Nephron progenitor cell (in vitro differentiated cells): ENCODE measurements around the gene LAD1.

ENCODE experiments used
- DNase-seq: peaks from one replicate; pipeline ENCODE4 v3.0.0; 2021
- H3K27ac Mint-ChIP-seq: 2 replicates; pipeline ENCODE4 v1.8.0; 2021; ENCODE audit warnings: mild to moderate bottlenecking, moderate library complexity, mixed read lengths
- H3K27me3 Mint-ChIP-seq: 2 replicates; pipeline ENCODE4 v1.8.0; 2021; ENCODE audit warnings: mild to moderate bottlenecking, low read depth, mixed read lengths; ENCODE audit not compliant: poor library complexity
- H3K36me3 Mint-ChIP-seq: 2 replicates; pipeline ENCODE4 v1.8.0; 2021; ENCODE audit warnings: low read depth, mixed read lengths
- H3K4me1 Mint-ChIP-seq: 2 replicates; pipeline ENCODE4 v1.8.0; 2021; ENCODE audit warnings: mixed read lengths
- H3K4me3 Mint-ChIP-seq: 2 replicates; pipeline ENCODE4 v1.8.0; 2021; ENCODE audit warnings: mild to moderate bottlenecking, moderate library complexity, mixed read lengths
- H3K9me3 Mint-ChIP-seq: 2 replicates; pipeline ENCODE4 v1.8.0; 2021; ENCODE audit warnings: mild to moderate bottlenecking, moderate library complexity, mixed read lengths
- TF ChIP-seq, protein P1 (sequence below): fragments of 200-600 bp; sonication (generic); IDR thresholded peaks from 2 replicates; pipeline ENCODE4 v1.5.0; 2021; ENCODE audit warnings: antibody characterized with exemption

The LAD1 gene

GRCh38 chr1:201399018-201399351 lies at the start of gene LAD1:
Gene LAD1, minus strand, starts transcription at chr1:201399324. Its CDS starts 18 bp downstream, at chr1:201399306.
- Mint-ChIP-seq H3K4me3 (peak within 1 kb of the TSS; percentile 50), H3K27me3 (no peaks in the 10 kb centered on the region), H3K27ac (no peak within 1 kb of the TSS), H3K9me3 (no peaks in the 10 kb centered on the region), H3K36me3 (no peaks in the 10 kb centered on the region), H3K4me1 (no peaks in the 10 kb centered on the region)
- TF ChIP-seq, protein P1, sequence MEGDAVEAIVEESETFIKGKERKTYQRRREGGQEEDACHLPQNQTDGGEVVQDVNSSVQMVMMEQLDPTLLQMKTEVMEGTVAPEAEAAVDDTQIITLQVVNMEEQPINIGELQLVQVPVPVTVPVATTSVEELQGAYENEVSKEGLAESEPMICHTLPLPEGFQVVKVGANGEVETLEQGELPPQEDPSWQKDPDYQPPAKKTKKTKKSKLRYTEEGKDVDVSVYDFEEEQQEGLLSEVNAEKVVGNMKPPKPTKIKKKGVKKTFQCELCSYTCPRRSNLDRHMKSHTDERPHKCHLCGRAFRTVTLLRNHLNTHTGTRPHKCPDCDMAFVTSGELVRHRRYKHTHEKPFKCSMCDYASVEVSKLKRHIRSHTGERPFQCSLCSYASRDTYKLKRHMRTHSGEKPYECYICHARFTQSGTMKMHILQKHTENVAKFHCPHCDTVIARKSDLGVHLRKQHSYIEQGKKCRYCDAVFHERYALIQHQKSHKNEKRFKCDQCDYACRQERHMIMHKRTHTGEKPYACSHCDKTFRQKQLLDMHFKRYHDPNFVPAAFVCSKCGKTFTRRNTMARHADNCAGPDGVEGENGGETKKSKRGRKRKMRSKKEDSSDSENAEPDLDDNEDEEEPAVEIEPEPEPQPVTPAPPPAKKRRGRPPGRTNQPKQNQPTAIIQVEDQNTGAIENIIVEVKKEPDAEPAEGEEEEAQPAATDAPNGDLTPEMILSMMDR, result no peak
- DNase-seq, result no peak

GRCh38 chr1:201447903-201448871 lies 49.1 kb upstream of the LAD1 start:
- Mint-ChIP-seq H3K4me1 (peaks cover 60% of the 10 kb centered on the region), H3K27me3 (peaks cover 56% of the 10 kb centered on the region), H3K36me3 (no peaks in the 10 kb centered on the region), H3K9me3 (no peaks in the 10 kb centered on the region), H3K4me3 (no peak overlapping the region), H3K27ac (no peak overlapping the region)
- TF ChIP-seq, protein P1, result peak; percentile 82
- DNase-seq, result peak; percentile 80

DNA sequence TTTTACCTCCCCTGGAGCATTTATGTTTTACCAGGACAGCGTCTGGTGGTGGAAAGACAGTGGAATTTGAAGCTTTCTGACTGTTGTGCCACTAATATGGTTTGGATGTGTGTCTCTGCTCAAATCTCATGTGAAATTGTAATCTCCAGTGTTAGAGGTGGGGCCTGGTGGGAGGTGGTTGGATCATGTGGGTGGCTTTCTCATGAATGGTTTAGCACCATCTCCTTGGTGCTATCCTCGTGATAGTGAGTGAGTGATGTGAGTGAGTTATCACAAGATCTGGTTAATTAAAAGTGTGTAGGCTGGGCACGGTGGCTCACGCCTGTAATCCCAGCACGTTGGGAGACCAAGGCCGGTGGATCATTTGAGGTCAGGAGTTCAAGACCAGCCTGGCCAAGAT lies 46.2 kb upstream of the LAD1 start:
- Mint-ChIP-seq H3K27me3 (peaks cover 57% of the 10 kb centered on the region), H3K4me3 (no peak overlapping the region), H3K27ac (no peak overlapping the region), H3K4me1 (peaks cover 45% of the 10 kb centered on the region), H3K9me3 (peaks cover 15% of the 10 kb centered on the region), H3K36me3 (peaks cover 4% of the 10 kb centered on the region)
- TF ChIP-seq, protein P1, result no peak
- no peak for DNase-seq

GRCh38 chr1:201444792-201445191 lies 45.7 kb upstream of the LAD1 start:
- Mint-ChIP-seq H3K27ac (no peak overlapping the region), H3K36me3 (peaks cover 4% of the 10 kb centered on the region), H3K4me1 (peaks cover 40% of the 10 kb centered on the region), H3K9me3 (peaks cover 17% of the 10 kb centered on the region), H3K27me3 (peaks cover 57% of the 10 kb centered on the region), H3K4me3 (no peak overlapping the region)
- TF ChIP-seq, protein P1, result no peak
- DNase-seq, result no peak

DNA sequence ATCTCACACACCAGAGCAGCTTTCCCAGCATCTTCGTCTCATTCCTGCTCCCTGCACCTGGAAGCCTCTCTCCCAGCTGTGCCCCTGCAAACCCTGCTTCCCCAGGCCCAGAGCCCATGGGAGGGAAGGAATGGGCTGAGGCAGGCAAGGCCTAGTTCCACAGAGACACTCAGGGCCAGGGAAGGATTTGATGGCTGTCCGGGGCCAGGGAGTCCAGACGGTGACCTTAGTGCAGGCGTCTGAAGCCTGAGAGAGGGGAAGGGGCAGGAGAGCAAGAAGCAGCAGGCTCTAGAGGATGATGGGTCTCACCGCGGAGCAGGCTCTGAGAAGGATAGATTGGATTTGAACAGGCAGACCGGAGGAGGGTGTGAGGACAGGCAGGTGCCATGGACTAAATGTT lies 44.6 kb upstream of the LAD1 start:
- H3K27me3 Mint-ChIP-seq, result peaks cover 65% of the 10 kb centered on the region
- H3K27ac Mint-ChIP-seq, result no peak overlapping the region
- H3K4me1 Mint-ChIP-seq, result peaks cover 29% of the 10 kb centered on the region
- H3K4me3 Mint-ChIP-seq, result no peak overlapping the region
- peaks cover 4% of the 10 kb centered on the region for H3K36me3 Mint-ChIP-seq
- no peak for DNase-seq
- peaks cover 21% of the 10 kb centered on the region for H3K9me3 Mint-ChIP-seq
- TF ChIP-seq, protein P1, result no peak

DNA sequence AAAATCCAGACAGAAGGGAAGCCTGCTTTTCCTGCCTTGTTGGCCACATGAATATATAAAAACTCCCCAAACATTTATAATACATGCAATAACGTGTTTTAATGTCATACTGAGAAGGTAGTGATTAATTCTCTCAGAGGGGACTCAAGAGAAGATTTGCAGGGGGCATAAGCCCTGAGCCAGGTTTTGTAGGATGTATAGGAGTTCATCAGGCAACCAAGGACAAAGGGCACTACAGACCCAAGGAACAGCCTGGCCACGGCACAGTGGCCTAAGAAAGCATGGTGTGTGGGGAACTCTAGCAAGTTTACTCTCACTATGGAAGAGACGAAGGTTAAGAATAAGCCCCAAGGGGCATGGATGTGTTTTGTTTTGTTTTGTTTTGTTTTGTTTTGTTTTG lies 37.8 kb upstream of the LAD1 start:
- Mint-ChIP-seq H3K9me3 (peaks cover 21% of the 10 kb centered on the region), H3K27me3 (peaks cover 42% of the 10 kb centered on the region), H3K4me3 (no peak overlapping the region), H3K4me1 (peaks cover 18% of the 10 kb centered on the region), H3K27ac (no peak overlapping the region), H3K36me3 (peaks cover 4% of the 10 kb centered on the region)
- no peak for DNase-seq
- TF ChIP-seq, protein P1, result no peak
